GM08714 (cell line): ENCODE results near the gene CAVIN1.
A peak's percentile ranks its signal among the peaks of the same experiment; 100 is the strongest.
"Not testable (repeated sequence)": the region's sequence is repeated elsewhere in the genome, so short reads cannot be mapped to it uniquely, and the experiment has no call there.

Experiments
- H3K4me3 ChIP-seq: fragments of 200-500 bp; sonication (Bioruptor generic); 2 replicates; pipeline ENCODE4 v1.5.1; 2014; ENCODE audit warnings: mild to moderate bottlenecking, low read length, inconsistent platforms
- ZNF274 ChIP-seq: IDR thresholded peaks from 2 replicates; pipeline ENCODE4 v1.6.1; 2012; ENCODE audit warnings: mild to moderate bottlenecking, low read depth, low read length

The CAVIN1 gene

GRCh38 chr17:42381898-42382297 lies 41.2 kb downstream of the CAVIN1 start:
- no peak for TF ChIP-seq ZNF274
- no peak overlapping the region for H3K4me3 ChIP-seq

- TF ChIP-seq ZNF274: no peak
- no peak overlapping the region for H3K4me3 ChIP-seq
Measured at GRCh38 chr17:42380935-42381334, 42.1 kb downstream of the CAVIN1 start.

- H3K4me3 ChIP-seq: peak overlapping the region; percentile 91
- TF ChIP-seq ZNF274: no peak
Measured at GRCh38 chr17:42378959-42379594, 44.0 kb downstream of the CAVIN1 start.

GRCh38 chr17:42378359-42378958 lies 44.6 kb downstream of the CAVIN1 start:
- H3K4me3 ChIP-seq: peak overlapping the region; percentile 91
- TF ChIP-seq ZNF274: no peak

GRCh38 chr17:42373896-42374295 lies 49.2 kb downstream of the CAVIN1 start:
- no peak overlapping the region for H3K4me3 ChIP-seq
- no peak for TF ChIP-seq ZNF274

GRCh38 chr17:42372142-42372541 lies 50.9 kb downstream of the CAVIN1 start:
- H3K4me3 ChIP-seq: no peak overlapping the region
- TF ChIP-seq ZNF274: no peak

GRCh38 chr17:42368797-42369561 lies 54.1 kb downstream of the CAVIN1 start:
- not testable (repeated sequence) for H3K4me3 ChIP-seq

GRCh38 chr17:42368310-42368709 lies 54.7 kb downstream of the CAVIN1 start:
- not testable (repeated sequence) for H3K4me3 ChIP-seq

GRCh38 chr17:42366176-42367023 lies 56.7 kb downstream of the CAVIN1 start:
- H3K4me3 ChIP-seq: not testable (repeated sequence)

- TF ChIP-seq ZNF274: no peak
Measured at GRCh38 chr17:42365136-42365535, 57.9 kb downstream of the CAVIN1 start.

GRCh38 chr17:42363767-42364585 lies 59.1 kb downstream of the CAVIN1 start:
- H3K4me3 ChIP-seq: no peak overlapping the region
- no peak for TF ChIP-seq ZNF274

More at GRCh38 chr17:42365136-42365535, 57.9 kb downstream of the CAVIN1 start:
- no peak overlapping the region for H3K4me3 ChIP-seq

- no peak for TF ChIP-seq ZNF274
- H3K4me3 ChIP-seq: no peak overlapping the region
Measured at GRCh38 chr17:42363231-42363630, 59.8 kb downstream of the CAVIN1 start.

- H3K4me3 ChIP-seq: no peak overlapping the region
- no peak for TF ChIP-seq ZNF274
Measured at GRCh38 chr17:42362245-42362961, 60.7 kb downstream of the CAVIN1 start.

- no peak for TF ChIP-seq ZNF274
- no peak overlapping the region for H3K4me3 ChIP-seq
Measured at GRCh38 chr17:42361781-42362186, 61.3 kb downstream of the CAVIN1 start.

GRCh38 chr17:42360388-42360787 lies 62.7 kb downstream of the CAVIN1 start:
- H3K4me3 ChIP-seq: not testable (repeated sequence)
